SH-SY5Y (cell line): ENCODE results near the gene OTOG.

ENCODE experiments used
- GATA2 ChIP-seq: IDR thresholded peaks from 2 replicates; pipeline ENCODE4 v1.6.1; 2011; ENCODE audit warnings: mild to moderate bottlenecking, low read depth, low read length
- GATA3 ChIP-seq: IDR thresholded peaks from 2 replicates; pipeline ENCODE4 v1.6.1; 2011; ENCODE audit warnings: low read depth, mild to moderate bottlenecking, low read length, moderate library complexity

DNA sequence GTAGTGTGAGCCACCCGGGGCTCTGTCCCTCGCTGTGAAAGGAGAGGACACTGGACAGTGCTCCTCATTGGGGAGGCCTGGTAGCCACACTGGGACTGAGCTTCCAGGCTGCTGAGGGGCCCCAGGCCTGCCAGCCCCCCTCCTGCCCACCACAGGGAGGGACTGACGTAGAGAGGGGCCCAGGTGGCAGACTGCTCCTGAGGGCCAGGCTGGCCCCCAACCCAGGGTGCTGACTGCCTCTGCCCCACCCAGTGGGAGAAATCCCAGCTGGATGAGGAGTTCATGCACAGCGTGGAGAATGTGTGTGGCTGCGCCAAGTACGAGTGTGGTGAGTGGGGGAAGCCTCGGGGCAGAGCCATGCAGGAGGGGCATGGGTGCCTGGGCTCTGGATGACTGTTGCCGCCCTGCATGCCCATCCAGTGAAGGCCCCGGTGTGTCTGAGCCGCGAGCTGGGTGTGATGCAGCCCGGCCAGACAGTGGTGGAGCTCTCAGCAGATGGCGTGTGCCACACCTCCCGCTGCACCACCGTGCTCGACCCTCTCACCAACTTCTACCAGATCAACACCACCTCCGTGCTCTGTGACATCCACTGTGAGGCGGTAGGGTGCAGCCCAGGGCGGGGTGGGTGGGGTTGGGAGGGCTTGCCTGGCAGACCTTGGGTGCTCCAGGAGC is 93.6 kb downstream of the OTOG start:
- TF ChIP-seq GATA3 (no peak), GATA2 (no peak)
